SK-N-SH (cell line): ENCODE data around the gene NFKBIE. TPM values are rescaled to one million over a fixed set of nuclear protein-coding genes. Genes with fewer than 3 reads are reported as not detected.
A peak's percentile ranks its signal among the peaks of the same experiment; 100 is the strongest.

Experiments used
- CTCF ChIA-PET: fragments of 300-600, 350-600 bp; formaldehyde crosslinking; extraction: SDS; loops from one replicate; lab custom pipeline; 2021; lab: Yijun Ruan, JAX
- POLR2A ChIA-PET: fragments of 350-600 bp; sonication (Branson Sonifier 250); formaldehyde crosslinking; extraction: SDS; loops from one replicate; lab custom pipeline; 2020; ENCODE audit warnings: antibody characterized with exemption, inconsistent platforms; lab: Yijun Ruan, JAX
- DNase-seq: peaks from one replicate; pipeline ENCODE4 v3.0.0; 2012
- H2AFZ ChIP-seq: fragments of 200-600 bp; sonication (generic); 2 replicates; pipeline ENCODE4 v1.8.1; 2016; ENCODE audit warnings: antibody characterized with exemption, mild to moderate bottlenecking, low read depth
- H3F3A ChIP-seq: fragments of 200-600 bp; sonication (generic); replicated peaks from 2 replicates; pipeline ENCODE3; 2016; ENCODE audit warnings: antibody characterized with exemption, mild to moderate bottlenecking; ENCODE audit not compliant: insufficient read depth
- H3K27ac ChIP-seq, 2 experiments: fragments of 200-500 bp in 1 of 2; fragments of 200-600 bp in 1 of 2; sonication (Bioruptor generic) in 1 of 2; sonication (generic), shearing (Covaris generic) in 1 of 2; 2 replicates each; pipeline versions ENCODE4 v1.5.1 to v1.6.1; 2014 to 2016; ENCODE audit warnings: low read depth in 2 of 2, inconsistent platforms in 1 of 2, low read length in 1 of 2, mild to moderate bottlenecking in 1 of 2, mixed read lengths in 1 of 2
- H3K27me3 ChIP-seq: fragments of 200-600 bp; sonication (generic), shearing (Covaris generic); 2 replicates; pipeline ENCODE4 v1.6.1; 2016; ENCODE audit warnings: mixed run types; ENCODE audit not compliant: insufficient read depth
- H3K36me3 ChIP-seq, 2 experiments: fragments of 200-500 bp in 1 of 2; fragments of 200-600 bp in 1 of 2; sonication (Bioruptor generic) in 1 of 2; sonication (generic) in 1 of 2; replicated peaks in 1 of 2; 2 replicates each; pipeline versions ENCODE3 to v1.5.1; 2014 to 2016; ENCODE audit warnings: low read length in 1 of 2, mild to moderate bottlenecking in 1 of 2; ENCODE audit not compliant: insufficient read depth in 2 of 2, control insufficient read depth in 1 of 2
- H3K4me1 ChIP-seq, 2 experiments: fragments of 200-500 bp in 1 of 2; fragments of 200-600 bp in 1 of 2; sonication (Bioruptor generic) in 1 of 2; sonication (generic), shearing (Covaris generic) in 1 of 2; 2 replicates each; pipeline versions ENCODE4 v1.5.1 to v1.6.1; 2014 to 2016; ENCODE audit warnings: low read depth in 1 of 2, low read length in 1 of 2, mixed run types in 1 of 2; ENCODE audit not compliant: insufficient read depth in 2 of 2, control insufficient read depth in 1 of 2
- H3K4me2 ChIP-seq: fragments of 200-600 bp; sonication (generic), shearing (Covaris generic); 2 replicates; pipeline ENCODE4 v1.6.1; 2017; ENCODE audit warnings: mixed run types
- H3K4me3 ChIP-seq, 2 experiments: fragments of 200-500 bp in 1 of 2; fragments of 200-600 bp in 1 of 2; sonication (Bioruptor generic) in 1 of 2; sonication (generic), shearing (Covaris generic) in 1 of 2; 2 replicates each; pipeline versions ENCODE4 v1.5.1 to v1.8.1; 2014 to 2016; ENCODE audit warnings: low read depth in 2 of 2, inconsistent platforms in 1 of 2, low read length in 1 of 2, mild to moderate bottlenecking in 1 of 2, mixed read lengths in 1 of 2, moderate library complexity in 1 of 2
- H3K79me2 ChIP-seq: fragments of 200-600 bp; sonication (generic); 2 replicates; pipeline ENCODE4 v1.8.1; 2017; ENCODE audit warnings: mild to moderate bottlenecking; ENCODE audit not compliant: insufficient read depth
- H3K9ac ChIP-seq: fragments of 200-600 bp; sonication (generic); 2 replicates; pipeline ENCODE4 v1.6.1; 2017; ENCODE audit warnings: mixed run types
- H3K9me2 ChIP-seq: fragments of 200-600 bp; sonication (generic); 2 replicates; pipeline ENCODE4 v1.6.1; 2017; ENCODE audit warnings: mixed run types
- H3K9me3 ChIP-seq: fragments of 200-600 bp; sonication (generic); 2 replicates; pipeline ENCODE4 v1.6.1; 2017; ENCODE audit warnings: mixed run types, mild to moderate bottlenecking, moderate library complexity
- H4K20me1 ChIP-seq: fragments of 200-600 bp; sonication (generic); 2 replicates; pipeline ENCODE4 v1.6.1; 2017; ENCODE audit warnings: mild to moderate bottlenecking, mixed run types; ENCODE audit not compliant: insufficient read depth
- CHD2 ChIP-seq: fragments of 150-350 bp; IDR thresholded peaks from 2 replicates; pipeline ENCODE4 v1.6.1; 2018; ENCODE audit warnings: low read length; ENCODE audit not compliant: partially characterized antibody
- CTCF ChIP-seq: fragments of 200-600 bp; sonication (generic); IDR thresholded peaks from 2 replicates; pipeline ENCODE4 v1.6.1; 2017; ENCODE audit warnings: antibody characterized with exemption, mild to moderate bottlenecking, moderate library complexity
- ELF1 ChIP-seq: IDR thresholded peaks from 2 replicates; pipeline ENCODE4 v1.4.0; 2012
- FOSL2 ChIP-seq: IDR thresholded peaks from 2 replicates; pipeline ENCODE4 v1.4.0; 2012; ENCODE audit warnings: low read depth, mild to moderate bottlenecking, moderate library complexity, borderline replicate concordance
- JUND ChIP-seq: IDR thresholded peaks from 2 replicates; pipeline ENCODE4 v1.4.0; 2012
- MXI1 ChIP-seq: IDR thresholded peaks from 2 replicates; pipeline ENCODE4 v1.6.1; 2012; ENCODE audit warnings: mild to moderate bottlenecking, low read depth, low read length, improper control_type of control experiment
- PBX3 ChIP-seq: IDR thresholded peaks from 2 replicates; pipeline ENCODE4; 2012
- RCOR1 ChIP-seq: fragments of 150-350 bp; IDR thresholded peaks from 2 replicates; pipeline ENCODE4 v1.6.1; 2017; ENCODE audit warnings: antibody characterized with exemption, low read length
- REST ChIP-seq: IDR thresholded peaks from 2 replicates; pipeline ENCODE4 v1.6.1; 2012; ENCODE audit warnings: mild to moderate bottlenecking, low read depth, low read length, moderate library complexity
- SMC3 ChIP-seq: IDR thresholded peaks from 2 replicates; pipeline ENCODE4 v1.6.1; 2012; ENCODE audit warnings: low read depth, low read length, improper control_type of control experiment
- TAF1 ChIP-seq: IDR thresholded peaks from 2 replicates; pipeline ENCODE4 v1.6.1; 2012; ENCODE audit warnings: low read depth, mild to moderate bottlenecking, low read length, moderate library complexity, borderline replicate concordance
- WGBS: methylation state at CpG from one replicate; pipeline ENCODE4 v1.1.6; 2017; ENCODE audit warnings: low lambda C conversion rate; 5-methylcytosine and 5-hydroxymethylcytosine counted together
- polyA plus RNA-seq, 3 experiments: library from polyadenylated mRNA; depleted of rRNA; stranded (reverse); fragments of >200 nt; gene quantifications; 2 replicates each; pipeline ENCODE4 v1.2.3, GENCODE V29; 2012

Gene NFKBIE
- polyA plus RNA-seq, 1 of the 3 experiments (the other 2 are of a cell fraction), result 5.8 TPM

GRCh38 chr6:44285552-44286284 is 20.4 kb upstream of the NFKBIE start:
- POLR2A ChIA-PET, result no interaction called here
- Histone ChIP-seq H3K4me2 (no peak overlapping the region), H3K9me2 (no peaks in the 10 kb centered on the region), H3K9ac (no peak overlapping the region), H3K4me3 (no peak overlapping the region), H3K4me1 (peaks cover 0 to 8% of the 10 kb centered on the region in 2 experiments; a peak in 1 of 4 replicates), H3K27ac (no peak overlapping the region), H4K20me1 (no peaks in the 10 kb centered on the region), H3K36me3 (no peaks in the 10 kb centered on the region), H3K9me3 (no peaks in the 10 kb centered on the region), H2AFZ (no peak overlapping the region), H3K79me2 (no peaks in the 10 kb centered on the region), H3F3A (no peaks in the 10 kb centered on the region), H3K27me3 (peaks cover 10% of the 10 kb centered on the region)
- TF ChIP-seq ELF1, result no peak
- TF ChIP-seq REST, result peak; percentile 96
- CTCF ChIA-PET, result interaction anchor here (0.6 to 1.5 kb wide), 3 partner anchors 21 to 188 kb away, joined by 3 read pairs; partner anchors contain the start of gene AARS2
- no peak for DNase-seq
- 74% methylated on average over 16 of the region's 25 CpGs for WGBS

GRCh38 chr6:44284867-44285266 is 19.5 kb upstream of the NFKBIE start:
- ChIA-PET POLR2A (interaction anchor here (0.6 kb wide), 1 partner anchor 1059 kb away, joined by 3 read pairs; no protein-coding TSS in a partner anchor), CTCF (interaction anchor here (0.6 to 2.2 kb wide), 7 partner anchors 8 to 187 kb away, joined by 3 to 13 read pairs (median 3); partner anchors contain the start of gene AARS2)
- Histone ChIP-seq H3K79me2 (no peaks in the 10 kb centered on the region), H3K4me2 (no peak overlapping the region), H3K9ac (no peak overlapping the region), H3F3A (no peaks in the 10 kb centered on the region), H3K4me3 (no peak overlapping the region), H4K20me1 (no peaks in the 10 kb centered on the region), H3K36me3 (no peaks in the 10 kb centered on the region), H3K27me3 (peaks cover 9% of the 10 kb centered on the region), H3K9me2 (no peaks in the 10 kb centered on the region), H3K27ac (no peak overlapping the region), H2AFZ (no peak overlapping the region), H3K4me1 (peaks cover 0 to 5% of the 10 kb centered on the region in 2 experiments; a peak in 1 of 4 replicates), H3K9me3 (no peaks in the 10 kb centered on the region)
- 8% methylated on average over 4 of the region's 4 CpGs for WGBS
- no peak for DNase-seq
- TF ChIP-seq TAF1, result no peak
- no peak for TF ChIP-seq CTCF
- TF ChIP-seq RCOR1, result no peak
- no peak for TF ChIP-seq JUND
- no peak for TF ChIP-seq CHD2
- TF ChIP-seq FOSL2, result no peak
- no peak for TF ChIP-seq MXI1
- TF ChIP-seq SMC3, result no peak
- TF ChIP-seq ELF1, result no peak
- no peak for TF ChIP-seq PBX3
